RKO (cell line): Measurements from ENCODE around the gene RAP1A.

Experiments used
- DNase-seq: peaks from one replicate; pipeline ENCODE4 v3.0.0-alpha.2; 2016; ENCODE audit warnings: low spot score

Gene RAP1A

DNA sequence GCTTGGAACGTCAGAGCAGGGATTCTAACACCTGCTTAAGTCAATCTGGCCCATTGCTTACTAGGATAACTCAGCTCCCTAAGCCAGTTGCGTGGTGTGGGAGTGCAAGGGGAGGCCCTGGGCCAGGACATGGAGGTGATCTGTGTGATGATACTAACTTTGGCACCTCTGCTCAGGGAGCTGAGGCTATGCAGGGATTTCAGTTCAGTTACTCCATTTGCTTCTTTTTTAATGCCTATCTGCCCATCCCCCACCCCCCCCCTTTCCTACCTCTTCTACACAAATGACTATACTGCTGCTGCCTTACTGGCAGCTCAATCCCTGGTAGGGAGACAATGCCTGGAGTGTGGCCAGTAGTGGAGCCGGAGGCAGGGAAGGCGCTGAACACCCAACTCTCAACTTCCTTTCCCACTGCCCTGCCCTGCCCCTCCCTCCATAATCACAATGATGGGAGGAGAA, 100.1 kb downstream of the RAP1A start:
- no peak for DNase-seq

DNA sequence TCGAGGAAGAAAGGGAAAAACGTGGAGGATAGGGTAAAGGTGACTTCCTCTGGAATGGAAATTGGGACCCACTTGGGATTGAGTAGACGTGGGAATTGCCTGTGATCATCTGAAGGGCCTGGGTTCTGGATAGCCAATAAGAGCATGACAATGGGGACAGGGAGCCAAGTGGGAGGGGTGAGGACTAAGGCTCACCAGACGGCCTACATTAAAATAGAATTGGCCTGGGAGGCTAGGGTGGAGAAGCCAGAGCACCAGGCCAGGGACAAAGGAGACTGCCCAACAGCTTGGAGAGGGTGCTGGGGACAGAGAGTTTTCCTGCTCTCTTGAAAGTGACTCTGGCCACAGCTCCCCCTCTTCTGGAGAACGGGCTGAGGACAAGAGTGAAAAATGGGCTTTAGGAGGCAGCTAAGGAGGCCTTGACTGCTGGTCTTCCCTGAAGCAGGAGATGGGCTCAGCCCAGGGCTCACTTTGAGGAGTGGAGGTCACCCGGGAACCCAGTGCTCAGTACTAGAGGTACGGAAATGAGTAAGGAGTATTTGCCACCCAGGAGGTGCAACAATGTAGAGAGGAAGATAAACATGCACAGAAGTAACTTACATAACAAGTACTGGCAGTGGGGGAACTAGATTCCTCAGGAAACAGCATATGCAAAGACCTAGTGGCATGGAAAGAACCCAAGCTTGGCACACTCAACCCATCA, 100.8 kb downstream of the RAP1A start:
- no peak for DNase-seq

- no peak for DNase-seq
These were observed 101.6 kb downstream of the RAP1A start for GRCh38 chr1:111720977-111721786.

DNA sequence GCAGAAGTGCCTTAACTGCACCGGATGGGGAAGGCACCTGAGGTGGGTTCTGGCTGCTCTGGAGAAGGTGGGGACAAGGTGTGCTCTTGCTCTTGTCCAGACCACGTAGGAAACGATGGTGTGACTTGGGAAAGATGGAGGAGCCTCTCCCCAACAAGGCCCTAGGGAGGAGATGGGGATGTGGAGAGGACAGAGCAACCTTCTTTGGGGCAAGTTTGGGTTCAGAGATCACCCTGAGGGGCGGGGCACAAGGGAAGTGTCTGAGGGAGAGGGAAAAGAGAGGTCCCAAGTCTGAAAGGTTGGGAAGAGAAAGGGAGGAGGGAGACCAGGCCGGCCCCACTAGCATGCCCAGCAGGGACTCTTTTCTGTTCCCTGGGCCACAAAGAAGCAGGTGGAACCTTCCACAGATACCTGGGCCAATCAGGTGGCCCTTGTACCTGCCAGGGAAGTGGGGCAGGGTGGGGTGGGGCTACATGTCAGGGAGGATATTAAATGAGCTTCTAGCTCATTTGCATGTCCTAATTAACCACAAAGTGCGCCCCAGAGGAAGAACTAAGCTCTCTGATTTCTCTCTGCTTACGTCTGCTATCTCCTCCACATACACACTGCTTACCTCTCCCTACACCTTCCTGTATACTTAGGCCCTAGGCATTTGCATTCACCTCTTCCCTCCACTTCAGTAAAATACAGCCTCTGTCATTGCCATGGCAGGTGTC, 103.7 kb downstream of the RAP1A start:
- DNase-seq = no peak

DNA sequence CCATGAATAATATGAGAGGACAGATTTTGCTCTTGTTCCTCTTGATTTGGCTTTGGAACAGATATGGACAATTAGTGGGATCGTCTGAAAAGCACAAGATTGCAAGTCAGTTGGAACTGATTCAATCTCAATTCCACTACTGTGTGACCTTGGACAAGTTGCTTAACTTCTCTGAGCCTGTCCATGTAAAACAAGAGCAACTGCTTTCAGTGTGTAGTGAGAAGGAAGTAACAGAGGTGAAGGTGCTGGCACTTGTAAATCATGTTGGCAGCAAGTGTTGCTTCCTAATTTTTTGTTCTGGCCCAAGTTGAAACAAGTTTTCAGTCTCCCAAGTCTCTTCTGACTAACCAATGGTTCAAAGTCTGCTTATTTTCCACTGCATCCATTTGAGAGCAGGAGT, 104.3 kb downstream of the RAP1A start:
- DNase-seq = no peak

- no peak for DNase-seq
These were observed 105.6 kb downstream of the RAP1A start for GRCh38 chr1:111725192-111725591.

DNA sequence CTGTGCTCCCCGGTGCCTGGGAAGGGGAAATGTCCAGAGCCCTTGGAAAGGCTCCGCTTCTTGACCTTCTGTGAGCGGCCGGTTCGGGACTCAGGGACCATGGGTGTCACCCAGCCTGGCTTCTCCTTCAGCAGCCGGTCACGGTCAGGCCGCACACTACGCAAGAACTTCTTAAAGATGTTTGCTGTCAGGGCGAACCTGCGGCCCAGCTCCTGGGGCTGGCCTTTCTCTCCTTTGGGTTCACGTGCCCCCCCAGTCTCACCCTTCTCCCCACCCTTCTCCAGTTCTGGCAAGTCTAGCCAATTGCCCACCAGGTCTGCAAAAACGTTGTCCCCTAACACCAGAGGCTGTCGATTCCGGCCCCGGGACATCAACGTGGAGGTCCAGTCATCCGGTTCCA, 107.5 kb downstream of the RAP1A start:
- DNase-seq = no peak

GRCh38 chr1:111729271-111729921, 109.8 kb downstream of the RAP1A start:
- DNase-seq = no peak

DNA sequence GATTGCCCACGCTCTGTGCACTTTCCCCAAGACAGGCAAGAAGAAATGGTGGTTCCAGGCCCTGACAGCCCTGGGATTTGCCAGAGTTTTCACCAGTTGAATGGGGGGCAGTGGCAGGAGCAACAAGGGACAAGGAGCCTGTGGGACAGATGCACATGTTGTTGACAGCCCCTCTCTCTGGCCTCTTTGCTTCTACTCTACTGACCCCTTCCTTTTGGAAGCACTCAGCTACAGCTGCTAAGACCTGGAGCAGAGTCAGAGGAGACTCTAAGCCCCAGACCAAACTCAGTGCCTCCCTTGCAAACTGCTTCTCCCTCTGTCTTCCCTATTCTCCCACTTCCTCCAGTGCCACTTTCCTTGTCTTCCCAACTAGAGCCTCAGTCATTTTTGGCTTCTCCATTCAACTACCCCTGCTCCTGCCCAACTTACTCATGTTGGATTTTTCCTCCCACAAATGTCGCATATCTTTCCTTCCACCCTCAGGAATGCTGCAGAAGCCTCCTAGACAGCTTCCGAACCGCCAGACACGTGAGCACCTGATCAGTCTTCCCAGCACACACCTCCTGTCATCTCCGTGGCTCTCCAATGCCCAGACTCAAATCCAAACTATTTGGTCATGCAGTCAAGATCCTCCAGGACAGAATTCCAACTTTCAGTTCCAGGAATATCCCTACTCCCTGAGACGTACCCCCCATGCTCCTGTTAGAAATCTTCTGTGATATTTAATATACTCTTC, 110.5 kb downstream of the RAP1A start:
- no peak for DNase-seq

GRCh38 chr1:111730706-111731105, 111.1 kb downstream of the RAP1A start:
- no peak for DNase-seq

DNA sequence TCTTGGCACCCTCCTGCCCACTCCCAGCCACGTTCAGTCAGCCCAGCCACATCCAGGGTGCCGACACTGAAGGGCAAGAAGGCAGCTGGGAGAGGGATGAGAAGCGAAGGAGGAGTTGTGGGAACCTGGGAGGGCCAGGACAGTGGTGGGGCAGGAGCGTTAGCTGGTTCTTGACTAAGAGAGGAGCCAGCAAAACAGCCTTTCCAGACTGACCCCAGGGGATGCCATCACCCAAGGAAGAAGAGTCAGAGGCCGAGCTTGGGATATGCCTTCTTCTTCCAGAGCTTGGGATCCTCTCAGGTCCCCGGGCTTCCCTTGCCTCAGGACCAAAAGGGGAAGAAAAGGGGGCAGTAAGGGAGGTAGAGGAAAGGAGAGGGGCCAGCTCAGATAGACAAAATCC, 112.4 kb downstream of the RAP1A start:
- DNase-seq = no peak

DNA sequence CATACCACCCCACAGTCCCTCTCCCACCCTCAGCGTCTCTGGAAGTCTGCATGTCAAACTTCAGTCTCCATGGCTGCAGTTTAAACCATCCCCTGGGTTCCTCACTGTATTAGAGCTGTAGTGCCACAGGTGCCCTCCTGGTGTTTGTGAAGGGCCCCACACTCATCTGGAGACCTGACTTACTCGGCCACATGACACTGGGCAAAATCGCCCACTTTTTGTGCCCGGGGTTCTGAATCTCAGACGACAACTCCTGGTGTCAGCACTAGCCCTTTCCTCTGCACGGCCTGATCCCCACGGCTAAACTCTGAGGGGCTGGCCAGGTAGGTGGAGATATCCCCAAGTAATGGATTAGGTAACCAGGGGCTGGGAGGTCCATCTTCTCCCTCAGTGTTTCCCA, 113.1 kb downstream of the RAP1A start:
- no peak for DNase-seq

- peak; percentile 66 for DNase-seq
These were observed 113.8 kb downstream of the RAP1A start for GRCh38 chr1:111733183-111733991.

GRCh38 chr1:111733992-111734341, 114.4 kb downstream of the RAP1A start:
- no peak for DNase-seq

DNA sequence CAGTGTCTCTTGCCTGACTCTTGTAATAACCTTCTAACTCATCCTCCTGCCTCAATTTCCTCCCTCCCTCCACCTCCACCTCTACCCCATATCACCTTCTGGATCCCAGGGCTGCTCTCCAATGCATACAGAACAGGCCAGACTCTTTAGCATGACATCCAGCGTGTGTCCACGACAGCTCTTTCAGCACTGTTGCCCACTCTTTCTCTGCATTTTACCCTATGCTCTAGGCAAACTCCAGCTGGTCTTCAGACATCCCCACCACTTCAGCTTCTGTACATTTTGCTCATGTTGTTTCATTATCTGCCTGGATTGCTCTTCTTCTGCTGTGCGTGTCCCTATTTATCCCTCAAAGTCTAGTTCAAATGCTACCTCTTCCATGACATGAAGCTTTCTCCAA, 114.8 kb downstream of the RAP1A start:
- DNase-seq = no peak

DNA sequence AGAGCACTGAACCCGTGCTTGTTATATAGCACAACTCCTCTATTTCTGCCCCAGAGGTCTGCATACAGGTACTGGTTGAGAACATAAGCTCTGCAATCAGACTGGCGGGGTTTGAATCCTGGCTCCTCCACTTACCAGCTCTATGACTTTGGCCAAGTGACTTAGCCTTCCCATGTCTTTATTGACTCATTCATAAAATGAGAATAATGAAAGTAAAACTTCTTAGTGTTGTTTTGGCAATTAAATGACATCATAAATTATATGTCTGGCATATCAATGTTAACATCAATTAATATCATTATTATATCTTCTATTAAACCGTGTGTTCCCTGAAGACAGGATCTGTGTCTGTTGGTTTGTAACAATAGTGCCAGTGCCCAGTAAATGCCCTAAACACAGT, 115.3 kb downstream of the RAP1A start:
- DNase-seq = no peak

DNA sequence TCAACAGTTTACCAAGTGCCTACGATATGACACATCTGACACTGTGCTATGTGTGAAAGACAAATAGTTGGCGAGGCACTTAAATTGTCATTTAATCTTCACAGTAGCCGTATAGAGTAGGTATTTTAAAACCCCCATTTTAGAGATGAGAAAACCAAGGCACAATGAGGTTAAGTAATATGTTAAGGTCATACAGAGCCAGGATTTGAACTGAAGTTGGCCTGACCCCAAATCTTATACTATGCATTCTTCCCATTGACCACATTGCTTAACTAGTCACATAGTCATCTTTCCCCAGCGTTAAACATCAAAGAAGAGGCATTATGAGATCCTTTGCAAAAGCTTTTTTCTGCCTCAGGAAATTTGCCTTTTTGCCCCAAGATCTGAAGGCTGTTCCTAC, 115.7 kb downstream of the RAP1A start:
- DNase-seq = no peak

DNA sequence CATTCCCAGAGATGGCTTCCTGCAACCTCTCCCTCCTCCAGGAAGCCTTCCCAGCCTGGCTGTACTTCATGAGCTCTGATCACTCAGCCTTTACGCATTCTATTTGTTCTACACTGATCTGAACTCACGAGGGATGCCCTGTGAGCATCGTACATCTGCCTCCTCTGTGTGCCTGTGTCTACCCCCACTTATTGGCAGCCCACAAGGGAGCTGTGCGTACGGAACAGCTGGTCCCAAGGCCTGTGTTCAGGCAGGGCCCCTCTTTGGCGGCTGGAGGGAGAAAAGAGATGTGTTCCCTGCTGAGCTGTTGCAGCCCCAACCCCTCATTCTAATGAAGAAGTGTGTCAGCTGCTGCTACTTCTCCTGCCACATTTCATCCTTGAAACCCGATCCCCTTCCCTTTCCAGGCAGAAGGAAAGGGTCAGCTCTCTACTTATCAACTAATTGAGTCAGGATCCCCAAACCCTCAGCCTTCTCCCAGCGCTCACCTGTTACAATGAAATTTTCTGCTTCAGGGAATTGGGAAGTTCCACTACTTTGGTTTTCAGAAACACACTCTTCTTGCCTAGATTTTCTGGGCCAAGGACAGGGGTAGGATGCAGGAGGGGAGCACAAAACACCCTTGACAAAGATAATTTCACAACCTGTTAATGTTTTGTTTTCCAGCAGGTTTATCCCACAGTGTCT, 116.4 kb downstream of the RAP1A start:
- DNase-seq = no peak

- DNase-seq = no peak
These were observed 117.1 kb downstream of the RAP1A start for GRCh38 chr1:111736548-111737215.
